ENCODE data around the gene GATAD2A.

The GATAD2A gene

GRCh38 chr19:19532806-19533701 is 127.6 kb downstream of the GATAD2A start:
- Histone ChIP-seq H3K4me1 (ENCODE audit: control insufficient read depth in 1 of 2, insufficient read depth in 1 of 2, low read depth in 1 of 2, low read length in 1 of 2) (peaks cover 4 to 9% of the 10 kb centered on the region in 2 experiments), H3K27ac (no peak overlapping the region), H3K9me3 (no peaks in the 10 kb centered on the region), H3K27me3 (peaks cover 19% of the 10 kb centered on the region), H3K4me3 (ENCODE audit: low read depth in 1 of 2, low read length in 1 of 2) (no peak overlapping the region), H3K36me3 (peaks cover 23% of the 10 kb centered on the region)
- no peak for TF ChIP-seq CTCF (IDR thresholded peaks at IDR 0.05)

- Histone ChIP-seq H3K4me1 (ENCODE audit: control insufficient read depth in 1 of 2, insufficient read depth in 1 of 2, low read depth in 1 of 2, low read length in 1 of 2) (peaks cover 10 to 16% of the 10 kb centered on the region in 2 experiments), H3K36me3 (peaks cover 16% of the 10 kb centered on the region), H3K9me3 (no peaks in the 10 kb centered on the region), H3K4me3 (ENCODE audit: low read depth in 1 of 2, low read length in 1 of 2) (no peak overlapping the region), H3K27me3 (peaks cover 27% of the 10 kb centered on the region), H3K27ac (no peak overlapping the region)
- TF ChIP-seq CTCF (IDR thresholded peaks at IDR 0.05): no peak
Observed at GRCh38 chr19:19533841-19534240, 128.4 kb downstream of the GATAD2A start.

GRCh38 chr19:19534556-19535265 is 129.2 kb downstream of the GATAD2A start:
- Histone ChIP-seq H3K36me3 (peaks cover 7% of the 10 kb centered on the region), H3K27me3 (peaks cover 36% of the 10 kb centered on the region), H3K4me1 (ENCODE audit: control insufficient read depth in 1 of 2, insufficient read depth in 1 of 2, low read depth in 1 of 2, low read length in 1 of 2) (peaks cover 10 to 19% of the 10 kb centered on the region in 2 experiments), H3K27ac (no peak overlapping the region), H3K9me3 (no peaks in the 10 kb centered on the region), H3K4me3 (ENCODE audit: low read depth in 1 of 2, low read length in 1 of 2) (no peak overlapping the region)
- no peak for TF ChIP-seq CTCF (IDR thresholded peaks at IDR 0.05)

- no peaks in the 10 kb centered on the region for H3K36me3 ChIP-seq
- H3K4me3 ChIP-seq (ENCODE audit: low read depth in 1 of 2, low read length in 1 of 2): no peak overlapping the region
- no peaks in the 10 kb centered on the region for H3K9me3 ChIP-seq
- TF ChIP-seq CTCF (IDR thresholded peaks at IDR 0.05): no peak
- peaks cover 44% of the 10 kb centered on the region for H3K27me3 ChIP-seq
- peaks cover 15 to 26% of the 10 kb centered on the region in 2 experiments for H3K4me1 ChIP-seq (ENCODE audit: control insufficient read depth in 1 of 2, insufficient read depth in 1 of 2, low read depth in 1 of 2, low read length in 1 of 2)
- no peak overlapping the region for H3K27ac ChIP-seq
Observed at GRCh38 chr19:19535311-19536191, 130.1 kb downstream of the GATAD2A start.

Data from neutrophil (primary cell).